Testis (tissue), 3 donors: ENCODE measurements around the gene TMEM184B. TPM values are rescaled to one million over a fixed set of nuclear protein-coding genes. Genes with fewer than 3 reads are reported as not detected.

Source experiments
- DNase-seq: peaks from one replicate; pipeline ENCODE4 v3.0.0-alpha.2; 2019
- H3K27ac ChIP-seq, 2 donors: fragments of 200-600 bp; sonication (generic); one replicate each; pipeline ENCODE4 v1.5.1; 2019
- H3K27me3 ChIP-seq: fragments of 200-600 bp; sonication (generic); one replicate; pipeline ENCODE4 v1.5.1; 2019
- H3K36me3 ChIP-seq: fragments of 200-600 bp; sonication (generic); one replicate; pipeline ENCODE4 v1.5.1; 2017; ENCODE audit warnings: low read depth; ENCODE audit errors: missing control alignments
- H3K4me1 ChIP-seq: fragments of 200-600 bp; sonication (generic); one replicate; pipeline ENCODE4 v1.5.1; 2019
- H3K4me3 ChIP-seq, 2 donors: fragments of 200-600 bp; sonication (generic); one replicate each; pipeline ENCODE4 v1.5.1; 2017 to 2019
- H3K9me3 ChIP-seq: fragments of 200-600 bp; sonication (generic); one replicate; pipeline ENCODE4 v1.5.1; 2017
- CTCF ChIP-seq, 3 experiments: fragments of 450-650 bp in 2 of 3; fragments of 200-600 bp in 1 of 3; sonication (generic) in 1 of 3; IDR thresholded peaks; one replicate each; pipeline ENCODE4 v1.5.1; 2016 to 2019; ENCODE audit warnings: antibody characterized with exemption in 3 of 3, mild to moderate bottlenecking in 2 of 3, moderate library complexity in 1 of 3
- POLR2A ChIP-seq: fragments of 450-650 bp; IDR thresholded peaks from one replicate; pipeline ENCODE4 v1.6.1; 2017; ENCODE audit warnings: antibody characterized with exemption, mild to moderate bottlenecking, moderate library complexity
- WGBS, 2 donors: methylation state at CpG; one replicate each; pipeline ENCODE4 v1.1.5; 2018; 5-methylcytosine and 5-hydroxymethylcytosine counted together
- intact Hi-C: fragments of 100-400 bp; cut with DNase I; formaldehyde crosslinking; loops from one replicate; pipeline ENCODE4 v1.15.1; 2023; ENCODE audit warnings: low total_unique reads
- polyA plus RNA-seq: library from polyadenylated mRNA; stranded (reverse); fragments of 350-450 nt; fragmentation: Illumina TruSeq; extraction: RNeasy Lipid Tissue Mini Kit (QIAGEN cat#74804); gene quantifications from one replicate; pipeline ENCODE4 v1.2.3, GENCODE V29; 2014; ENCODE audit warnings: low read depth, low replicate concordance; ENCODE audit not compliant: insufficient read depth
- total RNA-seq, 2 donors: library from RNA; depleted of rRNA; stranded (reverse); fragments of >200 nt; gene quantifications; one replicate each; pipeline ENCODE4 v1.2.3, GENCODE V29; 2016

Gene TMEM184B
- total and polyA plus RNA-seq, 3 donors from 2014 or later: 25.2 to 66.5 (median 35.4) TPM

GRCh38 chr22:38191055-38191454, 81.8 kb downstream of the TMEM184B start:
- DNase-seq: no peak
- Histone ChIP-seq H3K4me3 (no peak overlapping the region), H3K27ac (no peak overlapping the region), H3K9me3 (no peaks in the 10 kb centered on the region), H3K36me3 (no peaks in the 10 kb centered on the region), H3K27me3 (no peaks in the 10 kb centered on the region), H3K4me1 (peaks cover 3% of the 10 kb centered on the region)
- TF ChIP-seq CTCF (IDR thresholded peaks at IDR 0.05): no peak
- TF ChIP-seq POLR2A: no peak
- intact Hi-C loops: no loop called here
- WGBS, 2 donors: 88 to 90% methylated on average over 14 of the region's 14 CpGs

GRCh38 chr22:38190581-38190980, 82.2 kb downstream of the TMEM184B start:
- H3K36me3 ChIP-seq: no peaks in the 10 kb centered on the region
- DNase-seq: no peak
- intact Hi-C loops: no loop called here
- 63 to 67% methylated on average over 5 to 6 of the region's 6 CpGs for WGBS, 2 donors
- H3K9me3 ChIP-seq: no peaks in the 10 kb centered on the region
- H3K27me3 ChIP-seq: no peaks in the 10 kb centered on the region
- H3K4me1 ChIP-seq: peaks cover 3% of the 10 kb centered on the region
- H3K27ac ChIP-seq: no peak overlapping the region
- no peak overlapping the region for H3K4me3 ChIP-seq
- TF ChIP-seq CTCF (IDR thresholded peaks at IDR 0.05) (no peak), POLR2A (no peak)

- no peak for TF ChIP-seq CTCF (IDR thresholded peaks at IDR 0.05)
- no peak for TF ChIP-seq POLR2A
- no peaks in the 10 kb centered on the region for H3K9me3 ChIP-seq
- H3K4me3 ChIP-seq: no peak overlapping the region
- H3K27ac ChIP-seq: no peak overlapping the region
- no peaks in the 10 kb centered on the region for H3K27me3 ChIP-seq
- H3K4me1 ChIP-seq: peaks cover 3% of the 10 kb centered on the region
- no peak for DNase-seq
- intact Hi-C loops: no loop called here
- 82 to 86% methylated on average over 3 of the region's 3 CpGs for WGBS, 2 donors
- H3K36me3 ChIP-seq: no peaks in the 10 kb centered on the region
Measured at GRCh38 chr22:38189104-38189503, 83.7 kb downstream of the TMEM184B start.

- no peak for DNase-seq
- intact Hi-C loops: no loop called here
- no peaks in the 10 kb centered on the region for H3K4me1 ChIP-seq
- no peak for TF ChIP-seq POLR2A
- no peaks in the 10 kb centered on the region for H3K9me3 ChIP-seq
- no peak overlapping the region for H3K4me3 ChIP-seq
- no peaks in the 10 kb centered on the region for H3K27me3 ChIP-seq
- WGBS, 2 donors: 73 to 83% methylated on average over 9 to 10 of the region's 10 CpGs
- H3K27ac ChIP-seq: no peak overlapping the region
- no peaks in the 10 kb centered on the region for H3K36me3 ChIP-seq
Measured at GRCh38 chr22:38187413-38188212, 85.2 kb downstream of the TMEM184B start.

- no peak for DNase-seq
- H3K27ac ChIP-seq: no peak overlapping the region
- WGBS, 2 donors: 62 to 74% methylated on average over 5 of the region's 5 CpGs
- no peak for TF ChIP-seq POLR2A
- no peak for TF ChIP-seq CTCF (IDR thresholded peaks at IDR 0.05)
- H3K4me3 ChIP-seq: no peak overlapping the region
- no peaks in the 10 kb centered on the region for H3K4me1 ChIP-seq
- H3K9me3 ChIP-seq: no peaks in the 10 kb centered on the region
- intact Hi-C loops: no loop called here
- no peaks in the 10 kb centered on the region for H3K27me3 ChIP-seq
- H3K36me3 ChIP-seq: no peaks in the 10 kb centered on the region
Measured at GRCh38 chr22:38186429-38186828, 86.4 kb downstream of the TMEM184B start.
